Smooth muscle cell (in vitro differentiated cells): ENCODE results near the gene EIPR1. TPM values are rescaled to one million over a fixed set of nuclear protein-coding genes. Genes with fewer than 3 reads are reported as not detected.

Source experiments
- DNase-seq: peaks from one replicate; lab custom pipeline; 2025; ENCODE audit not compliant: unreplicated experiment; lab: John Stamatoyannopoulos, UW
- H2AFZ ChIP-seq: fragments of 200-600 bp; sonication (generic); 2 replicates; pipeline ENCODE4 v1.6.0; 2016; ENCODE audit warnings: antibody characterized with exemption, low read depth, mild to moderate bottlenecking
- H3F3A ChIP-seq: fragments of 200-600 bp; sonication (generic); 2 replicates; pipeline ENCODE4 v1.6.0; 2017; ENCODE audit warnings: antibody characterized with exemption, low read depth
- H3K27ac ChIP-seq: fragments of 200-600 bp; sonication (generic); 2 replicates; pipeline ENCODE4 v1.5.1; 2016; ENCODE audit warnings: low read depth, mild to moderate bottlenecking
- H3K27me3 ChIP-seq: fragments of 200-600 bp; sonication (generic); 2 replicates; pipeline ENCODE4 v1.6.1; 2016; ENCODE audit warnings: low read depth, mild to moderate bottlenecking
- H3K36me3 ChIP-seq: fragments of 200-600 bp; sonication (generic); 2 replicates; pipeline ENCODE4 v1.5.1; 2016; ENCODE audit warnings: low read depth
- H3K4me1 ChIP-seq: fragments of 200-600 bp; sonication (generic); 2 replicates; pipeline ENCODE4 v1.5.1; 2016; ENCODE audit warnings: low read depth
- H3K4me2 ChIP-seq: fragments of 200-600 bp; sonication (generic); 2 replicates; pipeline ENCODE4 v1.6.0; 2016; ENCODE audit warnings: mild to moderate bottlenecking
- H3K4me3 ChIP-seq: fragments of 200-600 bp; sonication (generic); 2 replicates; pipeline ENCODE4 v1.5.1; 2016; ENCODE audit warnings: mild to moderate bottlenecking
- H3K79me2 ChIP-seq: fragments of 200-600 bp; sonication (generic); 2 replicates; pipeline ENCODE4 v1.6.0; 2016; ENCODE audit warnings: low read depth, mild to moderate bottlenecking
- H3K9ac ChIP-seq: fragments of 200-600 bp; sonication (generic); 2 replicates; pipeline ENCODE4 v1.6.0; 2016; ENCODE audit warnings: low read depth
- H3K9me3 ChIP-seq: fragments of 200-600 bp; sonication (generic); replicated peaks from 2 replicates; pipeline ENCODE4 v1.5.1; 2016; ENCODE audit warnings: low read depth
- H4K20me1 ChIP-seq: fragments of 200-600 bp; sonication (generic); 2 replicates; pipeline ENCODE4 v1.6.0; 2016; ENCODE audit warnings: low read depth
- WGBS: methylation state at CpG from one replicate; pipeline ENCODE4 v1.1.7; 2016; ENCODE audit warnings: low lambda C conversion rate; 5-methylcytosine and 5-hydroxymethylcytosine counted together
- polyA plus RNA-seq: library from polyadenylated mRNA; unstranded; fragments of >200 nt; fragmentation: Nextera tagmentation; extraction: Ambion mirVana; gene quantifications from 2 replicates; pipeline ENCODE4 v1.2.1, GENCODE V29; 2016
- total RNA-seq: library from RNA; depleted of rRNA; stranded (reverse); fragments of >200 nt; gene quantifications from 2 replicates; pipeline ENCODE4 v1.2.3, GENCODE V29; 2014
- TF ChIP-seq, protein P1 (sequence below): fragments of 200-600 bp; sonication (generic); IDR thresholded peaks from 2 replicates; pipeline ENCODE4 v1.5.1; 2017; ENCODE audit warnings: borderline replicate concordance, mild to moderate bottlenecking, antibody characterized with exemption; ENCODE audit not compliant: insufficient read depth, poor library complexity, severe bottlenecking

The EIPR1 gene
- total and polyA plus RNA-seq, 2 experiments from 2014 or later: 18.5 to 23.1 TPM

DNA sequence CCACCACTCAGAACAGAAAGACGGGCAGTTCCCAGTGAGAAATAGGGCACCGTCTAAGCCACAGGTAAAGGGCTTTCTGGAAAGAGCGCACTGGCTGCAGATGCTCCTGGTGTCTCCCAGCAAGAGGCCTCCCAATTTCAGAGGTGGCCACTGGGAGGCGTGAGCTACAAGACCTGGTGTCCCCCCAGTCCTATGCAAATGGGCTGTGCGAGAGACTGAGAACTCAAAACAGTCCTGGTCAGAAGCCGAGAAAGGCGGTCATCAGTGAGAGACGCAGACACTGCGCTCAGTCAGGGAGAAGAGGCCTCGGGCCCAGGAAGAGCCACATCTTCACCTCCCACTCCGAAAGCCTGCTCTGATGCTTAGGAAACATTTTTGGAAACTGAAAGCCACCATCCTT is 179.5 kb downstream of the EIPR1 start:
- Histone ChIP-seq H3K9ac (no peak overlapping the region), H3K4me2 (no peak overlapping the region), H3K4me3 (no peak overlapping the region), H3F3A (no peaks in the 10 kb centered on the region), H4K20me1 (peaks cover 6% of the 10 kb centered on the region), H3K27ac (no peak overlapping the region), H3K27me3 (no peaks in the 10 kb centered on the region), H3K36me3 (no peaks in the 10 kb centered on the region), H3K79me2 (no peaks in the 10 kb centered on the region), H2AFZ (no peak overlapping the region), H3K4me1 (no peaks in the 10 kb centered on the region), H3K9me3 (no peaks in the 10 kb centered on the region)
- WGBS: 89% methylated on average over 11 of the region's 11 CpGs
- TF ChIP-seq, protein P1, sequence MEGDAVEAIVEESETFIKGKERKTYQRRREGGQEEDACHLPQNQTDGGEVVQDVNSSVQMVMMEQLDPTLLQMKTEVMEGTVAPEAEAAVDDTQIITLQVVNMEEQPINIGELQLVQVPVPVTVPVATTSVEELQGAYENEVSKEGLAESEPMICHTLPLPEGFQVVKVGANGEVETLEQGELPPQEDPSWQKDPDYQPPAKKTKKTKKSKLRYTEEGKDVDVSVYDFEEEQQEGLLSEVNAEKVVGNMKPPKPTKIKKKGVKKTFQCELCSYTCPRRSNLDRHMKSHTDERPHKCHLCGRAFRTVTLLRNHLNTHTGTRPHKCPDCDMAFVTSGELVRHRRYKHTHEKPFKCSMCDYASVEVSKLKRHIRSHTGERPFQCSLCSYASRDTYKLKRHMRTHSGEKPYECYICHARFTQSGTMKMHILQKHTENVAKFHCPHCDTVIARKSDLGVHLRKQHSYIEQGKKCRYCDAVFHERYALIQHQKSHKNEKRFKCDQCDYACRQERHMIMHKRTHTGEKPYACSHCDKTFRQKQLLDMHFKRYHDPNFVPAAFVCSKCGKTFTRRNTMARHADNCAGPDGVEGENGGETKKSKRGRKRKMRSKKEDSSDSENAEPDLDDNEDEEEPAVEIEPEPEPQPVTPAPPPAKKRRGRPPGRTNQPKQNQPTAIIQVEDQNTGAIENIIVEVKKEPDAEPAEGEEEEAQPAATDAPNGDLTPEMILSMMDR: no peak
- DNase-seq: no peak

GRCh38 chr2:3197308-3197707 is 180.3 kb downstream of the EIPR1 start:
- no peaks in the 10 kb centered on the region for H3K27me3 ChIP-seq
- no peaks in the 10 kb centered on the region for H3K9me3 ChIP-seq
- no peak for DNase-seq
- no peaks in the 10 kb centered on the region for H3F3A ChIP-seq
- TF ChIP-seq, protein P1: no peak
- peaks cover 6% of the 10 kb centered on the region for H4K20me1 ChIP-seq
- WGBS: 80% methylated on average over 12 of the region's 12 CpGs
- H3K4me2 ChIP-seq: no peak overlapping the region
- no peak overlapping the region for H3K27ac ChIP-seq
- H3K36me3 ChIP-seq: no peaks in the 10 kb centered on the region
- H3K9ac ChIP-seq: no peak overlapping the region
- H3K4me3 ChIP-seq: no peak overlapping the region
- no peaks in the 10 kb centered on the region for H3K4me1 ChIP-seq
- H3K79me2 ChIP-seq: no peaks in the 10 kb centered on the region
- H2AFZ ChIP-seq: no peak overlapping the region

- Histone ChIP-seq H3K9ac (no peak overlapping the region), H3K4me1 (no peaks in the 10 kb centered on the region), H3K9me3 (no peaks in the 10 kb centered on the region), H3K4me3 (no peak overlapping the region), H3F3A (no peaks in the 10 kb centered on the region), H3K27ac (no peak overlapping the region), H3K27me3 (no peaks in the 10 kb centered on the region), H2AFZ (no peak overlapping the region), H3K36me3 (no peaks in the 10 kb centered on the region), H3K79me2 (no peaks in the 10 kb centered on the region), H3K4me2 (no peak overlapping the region), H4K20me1 (peaks cover 6% of the 10 kb centered on the region)
- 96% methylated on average over 16 of the region's 16 CpGs for WGBS
- TF ChIP-seq, protein P1: no peak
- no peak for DNase-seq
These were observed 180.9 kb downstream of the EIPR1 start for GRCh38 chr2:3196716-3197115.

GRCh38 chr2:3195641-3196476 is 181.8 kb downstream of the EIPR1 start:
- Histone ChIP-seq H2AFZ (no peak overlapping the region), H3K27me3 (no peaks in the 10 kb centered on the region), H3K27ac (no peak overlapping the region), H3K9me3 (no peaks in the 10 kb centered on the region), H3F3A (no peaks in the 10 kb centered on the region), H3K36me3 (no peaks in the 10 kb centered on the region), H3K4me2 (no peak overlapping the region), H4K20me1 (peaks cover 6% of the 10 kb centered on the region), H3K79me2 (no peaks in the 10 kb centered on the region), H3K4me1 (no peaks in the 10 kb centered on the region), H3K9ac (no peak overlapping the region), H3K4me3 (no peak overlapping the region)
- WGBS: 78% methylated on average over 21 of the region's 21 CpGs
- TF ChIP-seq, protein P1: no peak
- DNase-seq: no peak
